ENCODE measurements around the gene MTM1.

Gene MTM1

DNA sequence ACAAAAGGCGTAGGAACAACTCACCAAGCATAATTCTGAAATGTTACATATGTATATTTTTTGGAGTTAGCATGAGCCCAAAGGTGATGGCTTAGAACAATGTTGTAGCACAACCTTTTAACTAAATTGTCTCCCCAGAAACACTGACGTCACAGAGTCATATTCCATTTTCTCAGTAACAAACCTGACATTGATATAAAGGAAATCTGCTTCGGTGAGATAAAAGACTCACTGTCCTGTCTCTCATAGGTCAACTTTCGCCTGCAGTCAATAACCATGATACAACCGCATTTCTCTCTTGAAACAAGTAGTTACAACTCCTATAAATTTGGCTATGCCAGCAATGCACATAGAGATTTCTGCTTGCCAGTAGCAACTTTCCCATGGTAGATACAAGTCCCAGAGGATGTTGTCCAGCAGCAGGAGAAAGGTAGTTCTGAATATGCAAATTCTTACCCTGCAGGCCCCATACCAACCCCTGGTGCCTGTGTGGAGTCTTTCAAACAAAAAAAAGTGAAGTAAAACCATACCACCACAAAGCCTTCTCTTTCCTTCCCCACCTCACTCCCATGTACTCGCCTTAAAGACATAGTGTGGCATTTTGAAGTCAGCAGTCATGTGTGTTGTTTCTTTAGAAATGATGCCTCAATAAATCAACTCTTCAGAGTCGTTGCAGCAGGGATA, 47.9 kb downstream of the MTM1 start:
- no peaks in the 10 kb centered on the region for H3K4me1 ChIP-seq (ENCODE audit: control insufficient read depth in 5 of 5, insufficient read depth in 5 of 5, low read length in 5 of 5)

DNA sequence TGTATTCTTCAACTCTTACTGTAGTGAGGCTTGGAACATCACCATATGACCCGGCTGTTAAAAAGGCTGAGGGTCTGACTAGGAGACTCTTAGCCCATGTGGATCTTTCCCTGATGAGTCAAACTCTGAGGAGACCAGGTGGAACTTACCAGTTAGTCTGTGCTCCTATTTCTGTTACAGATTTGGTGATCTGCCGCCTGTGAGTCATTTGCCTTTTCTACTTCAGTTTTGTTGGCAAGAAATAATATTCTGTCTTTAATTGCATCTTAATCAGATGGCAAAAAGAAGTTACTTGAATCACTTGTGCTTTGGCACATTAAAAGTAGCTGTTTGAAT, 48.4 kb downstream of the MTM1 start:
- Histone ChIP-seq H3K9ac (ENCODE audit: low read length in 5 of 5) (no peak overlapping the region), H3K27ac (ENCODE audit: low read depth, low read length) (no peak overlapping the region), H3K27me3 (ENCODE audit: control insufficient read depth in 5 of 5, insufficient read depth in 4 of 5, low read length in 5 of 5) (no peaks in the 10 kb centered on the region), H3K4me3 (ENCODE audit: low read depth in 1 of 5, low read length in 5 of 5) (no peak overlapping the region), H3K4me1 (ENCODE audit: control insufficient read depth in 5 of 5, insufficient read depth in 5 of 5, low read length in 5 of 5) (no peaks in the 10 kb centered on the region), H3K9me3 (ENCODE audit: control insufficient read depth in 5 of 5, low read length in 5 of 5) (no peaks in the 10 kb centered on the region), H3K36me3 (ENCODE audit: control insufficient read depth in 5 of 5, insufficient read depth in 5 of 5, low read length in 5 of 5) (peaks cover 11 to 32% (median 14%) of the 10 kb centered on the region in 5 donors)

More for the DNA sequence above, 47.9 kb downstream of the MTM1 start:
- no peaks in the 10 kb centered on the region for H3K9me3 ChIP-seq (ENCODE audit: control insufficient read depth in 5 of 5, low read length in 5 of 5)
- H3K27me3 ChIP-seq (ENCODE audit: control insufficient read depth in 5 of 5, insufficient read depth in 4 of 5, low read length in 5 of 5): no peaks in the 10 kb centered on the region
- no peak overlapping the region for H3K27ac ChIP-seq (ENCODE audit: low read depth, low read length)
- no peak overlapping the region for H3K4me3 ChIP-seq (ENCODE audit: low read depth in 1 of 5, low read length in 5 of 5)
- H3K9ac ChIP-seq (ENCODE audit: low read length in 5 of 5): no peak overlapping the region
- H3K36me3 ChIP-seq (ENCODE audit: control insufficient read depth in 5 of 5, insufficient read depth in 5 of 5, low read length in 5 of 5): peaks cover 7 to 27% (median 11%) of the 10 kb centered on the region in 5 donors

DNA sequence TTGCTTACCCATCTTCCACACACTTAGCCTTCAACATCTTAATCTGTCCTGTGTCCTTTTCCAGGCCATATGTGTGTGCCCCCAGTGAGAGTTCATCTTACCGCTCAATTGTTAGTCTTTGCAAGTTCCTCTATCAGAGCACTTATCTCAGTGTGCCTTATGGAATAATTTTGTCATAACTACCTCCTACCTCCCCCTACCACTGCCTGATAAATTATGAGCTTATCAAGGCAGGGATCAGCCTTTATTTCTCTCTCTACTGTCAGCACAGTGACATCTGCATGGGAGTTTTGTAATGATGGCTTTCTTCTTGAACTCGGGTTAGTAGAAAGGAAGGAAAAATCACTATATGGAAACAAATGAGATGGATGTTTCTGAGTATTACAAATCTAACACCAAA, 53.2 kb downstream of the MTM1 start:
- Histone ChIP-seq H3K27ac (ENCODE audit: low read depth, low read length) (no peak overlapping the region), H3K4me3 (ENCODE audit: low read depth in 1 of 5, low read length in 5 of 5) (no peak overlapping the region), H3K9me3 (ENCODE audit: control insufficient read depth in 5 of 5, low read length in 5 of 5) (no peaks in the 10 kb centered on the region), H3K9ac (ENCODE audit: low read length in 5 of 5) (no peak overlapping the region), H3K27me3 (ENCODE audit: control insufficient read depth in 5 of 5, insufficient read depth in 4 of 5, low read length in 5 of 5) (peaks cover 0 to 4% (median 0%) of the 10 kb centered on the region in 5 donors), H3K36me3 (ENCODE audit: control insufficient read depth in 5 of 5, insufficient read depth in 5 of 5, low read length in 5 of 5) (peaks cover 11 to 42% (median 14%) of the 10 kb centered on the region in 5 donors), H3K4me1 (ENCODE audit: control insufficient read depth in 5 of 5, insufficient read depth in 5 of 5, low read length in 5 of 5) (no peaks in the 10 kb centered on the region)

DNA sequence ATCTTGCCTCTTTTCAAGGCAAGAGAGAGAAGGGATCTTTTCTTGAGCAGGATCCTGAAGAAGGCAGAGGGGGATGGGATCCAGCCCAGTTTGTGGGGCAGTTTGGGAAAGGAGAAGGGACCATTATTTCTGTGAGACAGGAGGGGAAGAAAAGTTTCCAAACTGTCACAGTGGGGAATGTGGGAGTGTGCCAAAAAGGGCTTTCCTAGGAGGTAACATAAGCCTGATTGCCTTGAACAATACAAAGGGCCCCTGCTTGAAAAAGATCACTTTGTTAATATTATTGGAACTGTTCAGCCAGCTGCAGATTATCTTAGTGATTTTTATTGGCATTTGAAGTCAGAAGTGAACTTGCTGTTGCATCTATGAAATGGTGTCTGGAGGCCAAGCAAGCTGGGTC, 55.2 kb downstream of the MTM1 start:
- Histone ChIP-seq H3K9ac (ENCODE audit: low read length in 5 of 5) (no peak overlapping the region), H3K36me3 (ENCODE audit: control insufficient read depth in 5 of 5, insufficient read depth in 5 of 5, low read length in 5 of 5) (peaks cover 11 to 49% (median 15%) of the 10 kb centered on the region in 5 donors), H3K27ac (ENCODE audit: low read depth, low read length) (no peak overlapping the region), H3K4me1 (ENCODE audit: control insufficient read depth in 5 of 5, insufficient read depth in 5 of 5, low read length in 5 of 5) (no peaks in the 10 kb centered on the region), H3K27me3 (ENCODE audit: control insufficient read depth in 5 of 5, insufficient read depth in 4 of 5, low read length in 5 of 5) (peaks cover 0 to 4% (median 0%) of the 10 kb centered on the region in 5 donors), H3K4me3 (ENCODE audit: low read depth in 1 of 5, low read length in 5 of 5) (no peak overlapping the region), H3K9me3 (ENCODE audit: control insufficient read depth in 5 of 5, low read length in 5 of 5) (no peaks in the 10 kb centered on the region)

DNA sequence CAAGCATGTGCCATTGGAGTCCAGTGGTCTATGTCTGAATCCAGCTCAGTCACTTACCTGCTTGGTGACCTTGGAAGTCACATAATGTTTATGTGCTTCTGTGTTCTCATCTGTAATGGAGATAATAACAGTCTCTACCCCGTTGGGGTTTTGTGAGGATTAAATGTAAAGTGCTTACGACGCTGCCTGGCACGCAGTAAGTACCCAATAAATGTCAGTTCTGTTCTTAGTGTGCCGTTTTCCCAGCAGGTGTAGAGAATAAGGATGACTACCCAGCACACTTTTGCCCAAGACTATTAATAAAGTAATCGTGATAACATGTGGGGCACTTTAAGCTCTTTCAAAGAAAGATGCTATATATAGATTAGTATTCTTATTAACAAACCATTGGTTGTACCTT, 56.7 kb downstream of the MTM1 start:
- no peak overlapping the region for H3K4me3 ChIP-seq (ENCODE audit: low read depth in 1 of 5, low read length in 5 of 5)

DNA sequence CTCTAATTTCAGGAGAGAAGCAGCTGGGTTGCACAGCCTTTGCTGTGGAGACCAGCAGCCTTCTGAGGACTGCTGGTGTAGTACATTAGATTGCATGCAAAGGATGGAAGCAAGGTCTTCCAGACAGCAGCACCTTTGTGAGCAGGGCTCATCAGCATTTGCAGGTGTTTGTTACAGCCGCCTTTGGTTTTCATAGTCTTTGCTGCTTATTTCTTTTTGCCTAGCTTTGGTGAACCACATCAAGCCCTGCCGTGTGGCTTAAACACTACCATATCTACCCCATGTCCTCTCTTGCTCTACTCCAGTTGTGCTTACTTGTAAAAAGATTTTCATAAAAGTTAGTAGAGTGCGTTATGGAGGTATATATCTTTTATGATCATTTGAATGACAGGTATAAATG, 57.5 kb downstream of the MTM1 start:
- peaks cover 7 to 46% (median 11%) of the 10 kb centered on the region in 5 donors for H3K36me3 ChIP-seq (ENCODE audit: control insufficient read depth in 5 of 5, insufficient read depth in 5 of 5, low read length in 5 of 5)
- no peaks in the 10 kb centered on the region for H3K9me3 ChIP-seq (ENCODE audit: control insufficient read depth in 5 of 5, low read length in 5 of 5)
- H3K4me1 ChIP-seq (ENCODE audit: control insufficient read depth in 5 of 5, insufficient read depth in 5 of 5, low read length in 5 of 5): no peaks in the 10 kb centered on the region
- no peak overlapping the region for H3K27ac ChIP-seq (ENCODE audit: low read depth, low read length)
- H3K4me3 ChIP-seq (ENCODE audit: low read depth in 1 of 5, low read length in 5 of 5): no peak overlapping the region
- peaks cover 0 to 4% (median 0%) of the 10 kb centered on the region in 5 donors for H3K27me3 ChIP-seq (ENCODE audit: control insufficient read depth in 5 of 5, insufficient read depth in 4 of 5, low read length in 5 of 5)
- H3K9ac ChIP-seq (ENCODE audit: low read length in 5 of 5): no peak overlapping the region

More for the DNA sequence above, 56.7 kb downstream of the MTM1 start:
- H3K9me3 ChIP-seq (ENCODE audit: control insufficient read depth in 5 of 5, low read length in 5 of 5): no peaks in the 10 kb centered on the region
- no peak overlapping the region for H3K9ac ChIP-seq (ENCODE audit: low read length in 5 of 5)
- H3K36me3 ChIP-seq (ENCODE audit: control insufficient read depth in 5 of 5, insufficient read depth in 5 of 5, low read length in 5 of 5): peaks cover 8 to 49% (median 12%) of the 10 kb centered on the region in 5 donors
- H3K27me3 ChIP-seq (ENCODE audit: control insufficient read depth in 5 of 5, insufficient read depth in 4 of 5, low read length in 5 of 5): peaks cover 0 to 4% (median 0%) of the 10 kb centered on the region in 5 donors
- no peaks in the 10 kb centered on the region for H3K4me1 ChIP-seq (ENCODE audit: control insufficient read depth in 5 of 5, insufficient read depth in 5 of 5, low read length in 5 of 5)
- H3K27ac ChIP-seq (ENCODE audit: low read depth, low read length): no peak overlapping the region

DNA sequence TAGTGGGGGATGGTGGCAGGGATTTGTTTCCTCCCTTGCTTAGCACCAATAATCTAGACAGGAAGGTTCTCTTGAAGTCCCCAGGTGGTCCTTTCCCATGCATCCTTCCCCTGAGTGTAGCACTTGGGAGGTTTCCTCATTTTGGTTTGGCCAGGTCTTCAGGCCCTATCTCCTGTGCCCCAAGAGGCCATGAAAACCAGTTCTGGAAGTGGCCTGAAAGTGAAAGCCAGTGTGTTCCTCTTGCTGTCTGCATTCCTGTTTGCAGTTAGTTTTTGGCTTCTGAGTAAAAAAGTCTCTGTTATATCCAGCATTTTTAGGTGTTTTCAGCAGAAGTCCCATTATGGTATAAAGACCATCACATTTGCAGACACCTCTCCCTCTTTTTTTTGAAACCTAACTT, 59.5 kb downstream of the MTM1 start:
- Histone ChIP-seq H3K9ac (ENCODE audit: low read length in 5 of 5) (no peak overlapping the region), H3K4me3 (ENCODE audit: low read depth in 1 of 5, low read length in 5 of 5) (no peak overlapping the region), H3K36me3 (ENCODE audit: control insufficient read depth in 5 of 5, insufficient read depth in 5 of 5, low read length in 5 of 5) (peaks cover 5 to 40% (median 6%) of the 10 kb centered on the region in 5 donors), H3K9me3 (ENCODE audit: control insufficient read depth in 5 of 5, low read length in 5 of 5) (no peaks in the 10 kb centered on the region), H3K4me1 (ENCODE audit: control insufficient read depth in 5 of 5, insufficient read depth in 5 of 5, low read length in 5 of 5) (no peaks in the 10 kb centered on the region), H3K27me3 (ENCODE audit: control insufficient read depth in 5 of 5, insufficient read depth in 4 of 5, low read length in 5 of 5) (peaks cover 0 to 4% (median 0%) of the 10 kb centered on the region in 5 donors), H3K27ac (ENCODE audit: low read depth, low read length) (no peak overlapping the region)

DNA sequence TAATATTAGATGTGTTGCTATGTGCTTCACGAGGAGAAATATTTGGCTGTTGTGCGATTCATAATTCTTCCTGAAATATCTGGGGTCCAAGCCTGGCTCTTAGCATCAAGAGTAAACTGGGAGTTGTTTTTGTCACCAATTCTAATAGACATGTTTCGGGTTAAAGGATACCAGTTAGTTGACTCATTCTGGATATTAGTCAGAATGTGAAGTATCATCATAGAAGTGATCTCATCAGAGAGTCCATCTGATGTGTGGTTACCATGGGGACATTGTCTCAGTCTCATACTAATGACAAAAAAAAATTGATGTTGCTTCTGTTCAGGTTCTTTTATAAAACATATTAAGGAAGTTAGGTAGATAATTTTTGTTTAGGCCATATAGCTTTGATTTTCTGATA, 67.5 kb downstream of the MTM1 start:
- H3K36me3 ChIP-seq (ENCODE audit: control insufficient read depth in 5 of 5, insufficient read depth in 5 of 5, low read length in 5 of 5): peaks cover 1 to 9% (median 6%) of the 10 kb centered on the region in 5 donors
- H3K4me1 ChIP-seq (ENCODE audit: control insufficient read depth in 5 of 5, insufficient read depth in 5 of 5, low read length in 5 of 5): no peaks in the 10 kb centered on the region
- no peaks in the 10 kb centered on the region for H3K27me3 ChIP-seq (ENCODE audit: control insufficient read depth in 5 of 5, insufficient read depth in 4 of 5, low read length in 5 of 5)
- no peaks in the 10 kb centered on the region for H3K9me3 ChIP-seq (ENCODE audit: control insufficient read depth in 5 of 5, low read length in 5 of 5)
- no peak overlapping the region for H3K4me3 ChIP-seq (ENCODE audit: low read depth in 1 of 5, low read length in 5 of 5)
- H3K27ac ChIP-seq (ENCODE audit: low read depth, low read length): no peak overlapping the region
- H3K9ac ChIP-seq (ENCODE audit: low read length in 5 of 5): no peak overlapping the region

DNA sequence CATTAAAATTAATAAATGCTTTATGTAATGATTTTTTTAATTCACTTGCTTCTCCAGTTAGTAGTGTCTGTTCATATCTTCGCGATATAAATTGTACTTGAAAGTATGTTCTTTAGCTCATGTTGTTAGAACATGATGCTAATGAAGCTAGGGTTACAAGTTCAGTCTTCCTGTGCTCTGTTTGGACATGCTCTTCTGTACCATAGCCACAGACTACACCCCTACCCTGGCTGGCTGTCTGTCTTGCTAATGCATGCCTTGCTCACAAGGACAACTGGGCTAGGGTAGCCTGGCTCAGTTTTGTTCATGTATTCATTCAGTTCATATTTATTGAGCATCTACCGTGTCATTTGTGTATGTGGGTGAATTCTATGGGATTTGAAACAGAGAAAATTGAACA, 74.0 kb downstream of the MTM1 start:
- Histone ChIP-seq H3K9ac (ENCODE audit: low read length in 5 of 5) (no peak overlapping the region), H3K4me1 (ENCODE audit: control insufficient read depth in 5 of 5, insufficient read depth in 5 of 5, low read length in 5 of 5) (no peaks in the 10 kb centered on the region), H3K9me3 (ENCODE audit: control insufficient read depth in 5 of 5, low read length in 5 of 5) (no peaks in the 10 kb centered on the region), H3K27ac (ENCODE audit: low read depth, low read length) (no peak overlapping the region), H3K36me3 (ENCODE audit: control insufficient read depth in 5 of 5, insufficient read depth in 5 of 5, low read length in 5 of 5) (peaks cover 4 to 26% (median 16%) of the 10 kb centered on the region in 5 donors), H3K27me3 (ENCODE audit: control insufficient read depth in 5 of 5, insufficient read depth in 4 of 5, low read length in 5 of 5) (no peaks in the 10 kb centered on the region), H3K4me3 (ENCODE audit: low read depth in 1 of 5, low read length in 5 of 5) (no peak overlapping the region)

DNA sequence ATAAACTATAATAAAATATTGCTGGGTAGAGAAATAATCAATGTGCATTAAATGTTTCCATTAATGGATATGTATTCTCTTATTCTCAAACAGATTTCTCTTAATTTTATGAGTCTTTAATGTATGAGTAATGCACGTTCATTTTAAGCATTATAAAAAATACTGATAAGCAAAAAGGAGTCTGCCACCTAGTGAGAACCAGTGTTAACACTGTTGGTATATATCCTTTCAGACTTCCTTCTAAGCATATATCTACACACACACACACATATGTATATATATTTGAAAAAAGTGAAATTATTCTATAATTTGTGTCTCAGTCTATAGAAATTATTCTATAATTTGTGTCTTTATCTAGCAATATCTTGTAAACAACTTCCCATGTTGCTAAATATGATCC, 74.8 kb downstream of the MTM1 start:
- H3K4me3 ChIP-seq (ENCODE audit: low read depth in 1 of 5, low read length in 5 of 5): no peak overlapping the region
- no peaks in the 10 kb centered on the region for H3K27me3 ChIP-seq (ENCODE audit: control insufficient read depth in 5 of 5, insufficient read depth in 4 of 5, low read length in 5 of 5)
- peaks cover 4 to 27% (median 16%) of the 10 kb centered on the region in 5 donors for H3K36me3 ChIP-seq (ENCODE audit: control insufficient read depth in 5 of 5, insufficient read depth in 5 of 5, low read length in 5 of 5)
- no peak overlapping the region for H3K27ac ChIP-seq (ENCODE audit: low read depth, low read length)
- no peaks in the 10 kb centered on the region for H3K4me1 ChIP-seq (ENCODE audit: control insufficient read depth in 5 of 5, insufficient read depth in 5 of 5, low read length in 5 of 5)
- H3K9me3 ChIP-seq (ENCODE audit: control insufficient read depth in 5 of 5, low read length in 5 of 5): no peaks in the 10 kb centered on the region
- no peak overlapping the region for H3K9ac ChIP-seq (ENCODE audit: low read length in 5 of 5)

Measured in subcutaneous abdominal adipose tissue (tissue), 5 donors.